HG03442 (cell line): ENCODE results near the gene NADK.

Experiments
- ATAC-seq: cut with Tn5 transposase; IDR thresholded peaks from one replicate; pipeline ENCODE4 v1.9.1; 2021; ENCODE audit warnings: mild to moderate bottlenecking, moderate library complexity; ENCODE audit not compliant: unreplicated experiment

The NADK gene, protein sequence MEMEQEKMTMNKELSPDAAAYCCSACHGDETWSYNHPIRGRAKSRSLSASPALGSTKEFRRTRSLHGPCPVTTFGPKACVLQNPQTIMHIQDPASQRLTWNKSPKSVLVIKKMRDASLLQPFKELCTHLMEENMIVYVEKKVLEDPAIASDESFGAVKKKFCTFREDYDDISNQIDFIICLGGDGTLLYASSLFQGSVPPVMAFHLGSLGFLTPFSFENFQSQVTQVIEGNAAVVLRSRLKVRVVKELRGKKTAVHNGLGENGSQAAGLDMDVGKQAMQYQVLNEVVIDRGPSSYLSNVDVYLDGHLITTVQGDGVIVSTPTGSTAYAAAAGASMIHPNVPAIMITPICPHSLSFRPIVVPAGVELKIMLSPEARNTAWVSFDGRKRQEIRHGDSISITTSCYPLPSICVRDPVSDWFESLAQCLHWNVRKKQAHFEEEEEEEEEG

DNA sequence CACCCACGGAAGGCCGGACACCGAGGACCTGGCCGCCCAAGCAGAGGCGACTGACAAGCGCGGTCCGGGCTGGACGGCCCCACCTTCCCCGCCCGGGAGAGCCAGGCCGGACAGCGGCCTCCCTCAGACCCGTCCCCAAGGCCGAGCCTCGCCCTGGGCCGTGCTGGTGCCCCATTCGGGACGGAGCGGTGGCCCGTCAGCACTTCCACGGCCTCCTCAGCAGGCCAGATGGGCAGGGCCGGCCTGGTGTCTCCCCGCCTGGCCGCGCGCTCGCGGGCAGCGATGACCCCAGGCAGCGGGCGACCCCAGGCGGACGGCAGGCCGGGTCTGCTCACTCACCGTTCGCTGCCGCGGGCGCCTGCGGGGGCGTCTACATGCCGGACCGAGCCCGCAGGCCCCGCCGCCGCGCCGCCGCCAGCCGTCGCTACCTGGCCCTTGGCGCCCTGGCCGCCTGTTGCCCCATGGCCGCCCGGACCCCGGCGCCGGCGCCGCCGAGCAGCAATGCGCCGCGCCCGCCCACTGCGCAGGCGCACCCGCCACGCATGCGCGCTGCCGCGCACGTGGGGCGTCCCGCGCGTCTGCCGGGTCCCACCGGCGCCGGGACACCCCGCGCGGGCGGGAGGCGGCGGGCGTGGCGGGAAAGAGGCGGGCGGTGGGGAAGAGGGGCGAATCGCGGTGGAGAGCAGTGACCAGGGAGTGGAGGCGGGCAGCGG, at the start of gene NADK:
Gene NADK (minus strand): TSS at position 521 of the 713 bp plus-strand sequence. CDS start 13,064 bp downstream, outside the sequence.
- ATAC-seq, result peak; percentile 40

DNA sequence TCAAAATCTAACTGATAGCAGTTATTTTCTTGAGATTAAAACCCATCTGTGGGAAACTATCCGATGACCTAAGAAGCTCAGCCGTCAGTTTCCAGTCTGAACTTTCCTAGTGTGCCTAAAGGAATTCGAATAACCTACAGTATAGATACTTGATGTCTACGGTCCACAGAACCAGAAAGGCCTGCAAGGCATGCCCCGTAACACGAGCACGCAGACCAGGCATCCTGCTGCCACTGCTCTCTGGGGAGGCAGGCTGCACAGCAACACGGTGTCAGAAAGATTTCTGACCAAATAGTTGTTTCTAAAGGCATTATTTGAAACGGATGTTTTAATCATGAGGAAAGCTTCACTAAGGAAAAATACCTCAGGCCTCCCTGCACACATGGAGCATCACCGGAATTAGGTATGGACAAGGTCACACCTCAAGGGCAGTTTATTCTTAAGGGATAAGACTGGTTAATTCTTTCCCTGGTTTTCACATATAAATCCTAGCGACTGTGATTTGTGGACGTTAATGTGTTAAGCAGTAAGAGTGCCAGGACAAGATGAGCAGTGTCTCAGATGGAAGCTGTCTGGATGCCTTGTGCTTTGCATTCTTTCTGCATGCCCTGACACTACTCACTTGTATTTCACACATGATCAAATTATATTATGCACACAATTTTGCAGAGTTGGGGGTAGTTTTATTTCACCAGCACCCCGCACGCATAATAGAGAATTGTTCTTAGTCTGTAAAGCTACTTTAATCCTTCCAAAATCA, 49.0 kb upstream of the NADK start:
- ATAC-seq, result no peak

DNA sequence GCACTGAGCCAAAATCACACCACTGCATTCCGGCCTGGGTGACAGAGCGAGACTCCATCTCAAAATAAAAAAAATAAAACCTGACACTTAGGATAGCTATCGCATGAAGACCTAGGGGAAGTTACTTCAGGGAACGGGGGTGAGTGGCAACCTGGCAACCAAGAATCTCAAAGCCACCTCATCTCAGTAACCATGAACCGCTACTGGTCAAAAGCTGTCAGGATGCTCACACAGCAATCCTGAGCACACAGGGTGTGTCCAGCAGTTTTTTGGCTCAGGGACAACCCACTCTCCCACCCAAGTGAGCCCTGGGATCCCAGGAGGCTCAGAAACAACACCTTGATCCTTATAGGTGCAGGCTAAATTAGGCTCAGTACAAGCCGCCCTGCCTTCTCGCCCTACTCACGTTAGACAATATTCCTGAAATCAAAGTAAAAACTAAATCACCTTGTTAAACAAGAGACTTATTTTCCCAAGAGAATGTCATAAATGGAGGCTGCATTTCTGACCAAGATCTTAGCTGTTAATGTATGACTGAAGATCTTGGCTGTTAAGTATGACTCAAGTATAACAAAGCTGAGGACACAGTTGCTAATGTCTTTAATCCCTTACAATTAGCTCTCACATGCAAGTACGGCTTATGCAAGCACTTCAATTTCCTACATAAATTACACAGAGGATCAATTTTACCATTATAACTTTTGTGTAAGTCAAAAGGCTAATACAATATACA, 48.3 kb upstream of the NADK start:
- no peak for ATAC-seq

DNA sequence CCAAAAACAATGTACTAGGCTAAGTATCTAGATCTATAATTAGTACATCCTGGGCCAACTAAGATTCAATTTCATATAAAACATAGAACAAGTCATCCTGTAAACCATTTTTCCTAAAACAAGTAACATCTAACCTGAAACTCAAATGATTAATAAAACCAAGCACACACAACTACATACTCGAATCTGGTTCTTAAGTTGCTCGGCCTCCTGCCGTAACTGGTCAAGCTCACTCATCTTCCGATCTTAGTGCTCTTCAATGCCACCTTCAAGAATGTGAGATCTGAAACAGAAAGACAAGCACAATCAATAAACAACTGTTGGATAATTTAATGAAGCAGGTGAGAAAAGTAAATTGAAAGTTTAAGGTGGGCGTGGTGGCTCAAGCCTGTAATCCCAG, 46.9 kb upstream of the NADK start:
- no peak for ATAC-seq

DNA sequence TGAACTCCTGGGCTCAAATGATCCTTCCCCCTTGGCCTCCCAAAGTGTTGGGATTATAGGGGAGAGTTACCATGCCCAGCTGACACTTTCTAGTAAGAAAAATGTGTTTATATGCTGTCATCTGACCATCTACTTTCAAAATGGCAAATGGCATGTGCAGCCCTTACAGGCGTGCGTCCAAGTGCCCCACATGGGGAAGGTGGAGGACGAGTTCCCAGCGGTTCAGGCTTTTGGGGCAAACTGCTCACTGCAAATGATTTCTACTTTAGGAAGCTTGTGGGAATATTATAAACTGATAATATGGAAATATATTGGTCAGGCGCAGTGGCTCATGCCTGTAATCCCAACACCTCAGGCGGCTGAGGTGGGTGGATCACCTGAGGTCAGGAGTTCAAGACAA, 41.5 kb upstream of the NADK start:
- ATAC-seq, result no peak

DNA sequence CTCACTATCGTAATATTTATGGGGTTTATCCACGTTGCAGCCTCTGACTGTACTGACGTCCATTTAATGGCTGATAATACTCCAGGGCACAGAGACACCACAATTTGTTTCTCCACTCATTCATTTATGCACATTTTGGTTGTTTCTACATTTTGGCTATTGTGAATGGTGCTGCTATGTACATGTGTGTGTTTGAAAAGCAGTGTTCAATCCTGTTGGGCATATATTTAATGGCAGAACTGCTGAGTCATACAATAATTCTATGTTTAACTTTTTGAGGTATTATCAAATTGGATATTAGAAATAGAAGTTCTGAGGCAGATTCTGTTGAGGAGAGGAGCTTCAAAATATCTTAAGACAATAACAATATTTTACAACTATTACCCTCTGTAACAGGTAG, 39.0 kb upstream of the NADK start:
- no peak for ATAC-seq

DNA sequence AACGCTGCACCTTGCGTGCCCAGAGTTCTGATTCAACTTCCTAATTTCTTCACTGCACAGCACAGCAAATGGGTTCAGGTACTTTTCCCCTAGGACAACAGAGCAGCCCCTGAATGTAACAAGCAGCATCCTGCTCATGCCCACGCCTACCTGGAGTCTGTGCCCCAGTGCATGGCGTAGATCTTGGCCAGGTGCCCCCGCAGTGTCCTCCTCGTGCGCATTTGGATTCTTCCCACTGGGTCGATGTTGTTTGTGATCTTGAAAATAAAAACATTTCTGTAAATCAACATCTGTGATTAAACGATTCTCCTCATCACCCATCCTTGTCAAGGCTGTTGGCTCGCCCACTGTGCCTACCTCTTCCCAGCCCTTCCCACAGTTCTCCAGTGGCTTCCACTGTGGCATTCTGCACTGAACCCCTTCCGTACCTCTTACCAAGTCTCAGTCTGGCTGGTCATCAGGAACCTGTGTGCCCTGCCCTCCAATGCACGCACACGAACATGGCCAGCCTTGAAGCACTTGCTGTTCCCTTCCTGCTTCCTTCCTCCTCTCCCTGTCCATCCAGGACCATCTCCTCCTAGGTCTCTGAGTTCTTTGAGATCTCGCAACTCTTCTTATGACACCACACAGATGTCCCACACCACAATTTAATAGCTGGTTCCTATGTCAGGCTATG, 37.5 kb upstream of the NADK start:
- no peak for ATAC-seq

DNA sequence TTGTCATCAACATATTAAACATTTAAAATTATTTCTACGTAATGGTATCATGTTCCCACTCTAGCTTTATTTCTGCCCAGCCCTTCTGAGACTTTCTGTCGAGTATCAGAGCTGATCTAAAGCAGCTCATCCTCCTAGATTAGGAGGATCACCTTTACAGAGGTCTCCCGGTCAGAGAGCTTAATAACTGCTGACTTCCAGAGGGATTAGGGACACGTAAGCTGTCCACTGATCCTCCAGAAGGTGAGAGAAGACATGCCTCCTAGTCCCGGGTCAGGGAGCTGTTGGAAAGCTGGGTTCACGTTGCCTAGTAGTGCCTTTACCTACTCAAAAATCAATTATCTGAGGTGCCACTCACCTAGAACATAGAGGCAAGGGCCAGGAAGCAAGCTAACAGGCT, 31.2 kb upstream of the NADK start:
- ATAC-seq, result no peak

DNA sequence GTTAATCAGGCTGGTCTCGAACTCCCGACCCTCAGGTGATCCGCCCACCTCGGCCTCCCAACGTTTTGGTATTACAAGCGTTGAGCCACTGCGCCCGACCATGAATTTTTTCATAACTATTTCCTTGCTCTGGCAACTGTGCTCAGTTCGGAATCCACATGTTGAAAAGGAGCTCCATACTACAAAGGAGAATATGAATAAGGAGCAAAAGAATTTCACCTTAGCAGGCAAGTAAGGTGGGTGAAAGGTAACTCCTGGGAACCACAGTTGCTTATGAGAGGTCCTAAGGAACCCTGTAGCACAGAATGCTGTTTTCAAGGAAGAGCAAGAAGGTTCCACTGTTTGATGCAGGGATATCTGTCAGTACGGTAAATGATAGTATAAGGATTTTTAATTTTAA, 29.9 kb upstream of the NADK start:
- ATAC-seq, result no peak

DNA sequence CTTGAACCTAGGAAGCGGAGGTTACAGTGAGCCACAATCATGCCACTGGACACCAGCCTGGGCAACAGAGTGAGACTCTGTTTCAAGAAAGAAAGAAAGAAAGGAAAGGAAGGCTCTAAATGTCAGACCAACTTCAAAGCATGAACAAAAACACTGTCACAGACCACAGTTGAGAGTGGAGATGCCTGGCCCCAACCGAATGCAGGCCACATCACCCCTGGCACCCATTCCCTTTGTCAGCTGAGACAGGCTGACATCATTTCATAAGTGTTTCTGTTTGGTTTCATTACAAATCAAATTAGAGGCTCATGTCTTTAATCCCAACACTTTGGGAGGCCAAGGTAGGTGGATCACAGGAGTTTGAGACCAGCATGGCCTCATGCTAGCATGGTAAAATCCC, 28.6 kb upstream of the NADK start:
- ATAC-seq, result no peak

DNA sequence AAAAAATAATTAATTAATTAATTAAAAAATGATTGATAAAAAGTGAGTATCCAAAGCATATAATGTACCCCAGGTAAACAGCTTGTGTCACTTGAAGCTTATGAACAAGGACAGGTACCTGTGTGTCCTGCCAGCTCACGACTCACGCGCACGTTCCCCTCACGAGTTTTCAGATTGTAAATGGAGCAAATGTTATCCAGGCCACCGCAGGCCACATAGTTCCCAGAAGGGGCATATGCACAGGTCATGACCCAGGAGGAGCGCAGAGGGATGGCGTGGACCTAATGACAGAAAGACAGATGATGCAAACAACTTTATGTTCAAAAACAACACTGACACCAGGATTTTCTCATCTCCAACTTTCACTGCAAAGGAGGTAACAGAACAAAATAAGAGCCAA, 26.0 kb upstream of the NADK start:
- ATAC-seq, result no peak

DNA sequence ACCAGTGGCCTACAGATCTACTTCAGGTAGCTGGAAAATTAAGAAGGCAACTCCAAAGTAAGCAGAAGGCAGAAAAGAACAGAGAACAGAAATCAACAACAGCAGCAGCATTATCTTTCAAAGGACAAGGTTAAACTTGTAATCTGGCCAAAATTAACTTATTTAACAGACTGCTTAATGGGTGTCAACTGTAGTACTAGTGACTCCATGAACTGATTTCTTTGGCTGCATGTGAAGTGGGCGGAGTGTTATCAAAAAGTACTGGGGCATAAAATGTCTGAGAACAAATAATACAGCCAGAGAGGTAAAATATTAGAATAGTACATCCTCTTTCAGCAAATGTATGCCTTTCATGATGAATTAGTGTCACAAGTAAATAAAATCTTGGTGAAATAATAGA, 24.6 kb upstream of the NADK start:
- ATAC-seq, result no peak

DNA sequence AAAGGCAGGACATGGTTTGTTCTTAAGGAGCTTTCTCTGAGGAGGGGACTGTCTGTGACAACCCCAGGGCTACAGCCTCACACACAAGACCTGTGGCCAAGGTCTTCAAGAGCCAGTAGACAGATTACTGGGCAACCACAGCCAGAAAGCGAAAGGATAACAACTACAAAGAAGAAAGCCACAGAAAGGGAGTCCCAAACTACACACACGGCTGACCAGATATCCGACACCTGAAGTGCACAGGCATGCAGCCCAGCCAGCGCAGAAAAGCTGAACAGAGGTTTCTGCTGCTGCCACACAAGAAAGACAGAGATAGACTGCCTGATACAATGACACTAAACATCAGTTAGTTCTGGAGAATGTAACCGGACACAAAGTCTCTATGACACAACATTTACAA, 21.4 kb upstream of the NADK start:
- peak; percentile 57 for ATAC-seq

DNA sequence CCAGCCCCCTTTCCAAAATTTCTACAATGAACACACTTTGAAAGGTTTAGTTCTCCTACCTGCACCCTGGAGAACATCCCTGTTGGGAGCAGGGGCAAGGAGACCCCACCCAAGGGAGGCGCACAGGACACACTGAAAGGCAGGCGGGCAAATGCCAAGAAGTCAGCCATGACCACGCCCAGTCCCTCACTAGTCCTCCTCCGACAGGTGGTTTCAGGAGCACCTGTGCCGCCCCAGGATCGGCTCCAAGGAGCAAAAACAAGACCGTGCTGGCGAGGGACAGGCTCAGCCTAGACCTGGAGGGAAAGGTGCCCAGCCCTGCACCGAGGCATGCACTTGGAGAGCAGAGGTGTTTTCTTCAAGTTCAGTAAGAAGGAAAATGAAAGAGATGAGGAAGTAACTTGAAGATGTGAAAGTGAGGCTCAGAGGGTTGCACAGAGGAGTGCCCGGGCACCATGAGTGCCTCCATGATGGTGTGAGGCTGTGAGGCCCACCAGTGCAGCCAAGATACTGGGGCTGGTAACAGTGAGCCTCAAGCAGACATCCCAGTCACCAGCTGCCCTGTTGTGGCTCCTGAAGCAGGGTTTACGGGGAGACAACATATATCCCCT, 19.6 kb upstream of the NADK start:
- ATAC-seq, result no peak

DNA sequence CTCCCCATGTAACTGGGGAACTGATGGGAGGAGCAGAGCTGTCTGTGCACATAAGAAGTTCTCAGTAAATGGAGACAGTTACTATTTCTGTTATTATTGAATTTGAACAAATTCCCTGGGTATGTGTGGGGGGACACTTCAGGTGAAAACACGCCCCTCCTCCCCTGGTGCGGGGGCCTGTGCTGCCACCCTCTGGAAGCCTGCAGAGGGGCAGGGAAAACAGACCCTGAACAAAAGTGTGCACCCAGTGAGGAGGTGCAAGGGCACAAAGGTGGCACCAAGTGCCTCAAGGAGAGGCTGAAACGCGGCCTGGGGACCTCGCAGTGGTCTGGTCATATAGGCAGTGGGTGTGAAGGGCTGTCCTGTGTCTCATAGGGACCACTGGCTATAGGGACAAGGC, 18.2 kb upstream of the NADK start:
- no peak for ATAC-seq

DNA sequence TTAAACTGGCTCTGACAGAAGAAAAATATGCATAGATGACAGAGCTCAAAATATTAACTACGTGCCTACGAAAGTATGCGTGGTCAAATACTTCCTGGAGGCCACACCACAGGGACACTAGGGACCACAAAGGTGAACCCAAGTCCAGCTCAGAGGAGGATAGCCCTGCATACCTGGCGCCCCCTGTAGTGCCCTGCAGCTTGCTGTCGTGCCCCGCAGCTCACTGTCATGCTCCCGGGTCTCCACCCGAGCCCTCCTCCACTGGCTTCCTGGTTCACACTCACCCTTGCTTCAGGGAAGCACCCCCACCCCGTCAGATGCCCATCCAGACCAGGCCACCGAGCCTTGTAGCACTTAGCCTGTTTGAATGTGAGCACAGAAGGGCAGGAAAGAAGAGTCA, 16.7 kb upstream of the NADK start:
- ATAC-seq, result no peak

DNA sequence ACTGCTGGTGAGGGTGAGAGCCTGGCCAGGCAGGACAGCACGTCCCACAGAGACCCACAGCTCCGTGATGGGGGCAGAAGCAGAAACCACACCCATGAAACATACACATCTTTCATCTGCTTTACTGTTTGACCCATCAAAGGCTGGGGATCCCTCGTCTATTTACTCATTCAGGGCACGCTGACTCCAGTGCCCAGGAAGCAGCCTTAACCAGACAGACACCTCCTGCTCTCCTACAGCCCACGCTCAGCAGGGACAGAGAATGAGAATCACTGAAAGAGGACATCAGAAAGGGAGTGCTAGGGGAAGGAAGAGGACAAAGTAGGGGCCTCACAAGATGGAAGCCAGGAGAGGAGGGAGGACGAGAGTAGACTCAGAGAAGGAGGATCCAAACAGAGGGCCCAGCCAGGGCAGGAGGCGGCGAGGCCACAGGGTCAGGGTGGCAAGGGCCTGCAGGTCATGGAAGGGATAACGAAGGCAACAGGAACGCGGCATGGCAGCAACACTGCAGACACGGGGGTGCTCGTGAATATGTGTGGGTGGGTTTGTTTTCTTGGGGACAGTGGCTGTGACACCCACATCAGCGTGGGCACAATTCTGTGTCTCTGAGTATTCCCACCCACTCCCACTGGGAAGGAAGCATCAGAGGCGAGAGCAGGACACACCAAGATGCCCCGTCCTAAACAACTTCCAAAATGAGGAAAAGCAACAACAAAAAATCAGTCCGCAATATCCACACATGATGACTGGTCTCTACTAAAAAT, 15.4 kb upstream of the NADK start:
- no peak for ATAC-seq

DNA sequence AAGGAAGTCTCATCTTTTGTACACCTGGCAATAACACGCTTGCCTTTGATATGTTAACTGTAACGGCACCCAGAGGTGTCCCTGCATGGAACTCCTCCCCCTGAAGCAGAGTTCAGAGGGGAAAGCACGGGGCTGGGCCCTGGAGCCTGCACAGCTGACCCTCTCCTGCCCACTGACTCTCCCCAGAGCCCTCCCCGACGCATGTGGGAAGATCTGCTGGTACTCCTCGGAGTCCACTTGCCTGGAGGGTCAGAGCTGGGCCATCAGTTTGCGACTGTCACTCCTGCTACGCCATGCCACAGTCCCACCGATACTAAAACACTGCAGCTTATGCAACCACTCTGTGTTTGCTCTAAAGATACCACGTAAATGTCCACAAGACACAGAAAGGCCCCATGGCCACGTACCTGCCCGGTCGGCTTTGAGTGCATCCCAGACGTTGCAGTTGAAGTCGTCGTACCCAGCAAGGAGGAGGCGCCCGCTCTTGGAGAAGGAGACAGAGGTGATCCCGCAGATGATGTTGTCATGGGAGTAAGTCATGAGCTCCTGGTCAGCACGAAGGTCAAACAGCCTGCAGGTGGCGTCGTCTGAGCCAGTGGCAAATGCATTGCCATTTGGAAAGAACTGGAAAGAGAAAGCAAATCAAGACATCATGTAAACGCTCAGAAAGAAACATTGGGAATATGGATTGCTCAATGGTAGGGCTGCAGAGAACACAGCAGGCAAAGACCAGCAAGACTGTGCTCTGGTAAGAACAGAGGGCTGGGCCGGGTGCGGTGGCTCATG, 10.6 kb upstream of the NADK start:
- ATAC-seq, result no peak
